Heart right ventricle (tissue), 16 donors: ENCODE results near the gene RHOJ. TPM values are rescaled to one million over a fixed set of nuclear protein-coding genes. Genes with fewer than 3 reads are reported as not detected.

ENCODE experiments used
- ATAC-seq, 8 donors: fragments of 200-7000 bp; cut with Tn5 transposase; one replicate each; pipeline ENCODE4 v1.9.1; 2020; ENCODE audit warnings: mild to moderate bottlenecking in 8 of 8, moderate library complexity in 8 of 8, moderate number of reproducible peaks in 1 of 8
- DNase-seq, 2 donors: peaks; one replicate each; pipeline ENCODE4 v3.0.0-alpha.2; 2020
- H3K27ac ChIP-seq, 10 donors: fragments of 200-600 bp; sonication (generic) in 2 of 10; one replicate each; pipeline versions ENCODE4 v1.5.0 to v1.8.0; 2020 to 2022; ENCODE audit warnings: mild to moderate bottlenecking in 3 of 10
- H3K27me3 ChIP-seq, 7 donors: fragments of 200-600 bp; one replicate each; pipeline ENCODE4 v1.8.0; 2021 to 2022; ENCODE audit warnings: mild to moderate bottlenecking in 2 of 7
- H3K36me3 ChIP-seq, 9 donors: fragments of 200-600 bp; sonication (generic) in 1 of 9; one replicate each; pipeline versions ENCODE4 v1.5.0 to v1.8.0; 2020 to 2022; ENCODE audit warnings: mild to moderate bottlenecking in 2 of 9
- H3K4me1 ChIP-seq, 9 donors: fragments of 200-600 bp; sonication (generic) in 1 of 9; one replicate each; pipeline versions ENCODE4 v1.5.0 to v1.8.0; 2020 to 2022; ENCODE audit warnings: mild to moderate bottlenecking in 4 of 9
- H3K4me3 ChIP-seq, 10 donors: fragments of 200-600 bp; sonication (generic) in 2 of 10; one replicate each; pipeline versions ENCODE4 v1.5.0 to v1.8.0; 2020 to 2022; ENCODE audit warnings: mild to moderate bottlenecking in 7 of 10, moderate library complexity in 2 of 10
- H3K9me3 ChIP-seq, 11 donors: fragments of 200-600 bp in 10 of 11; sonication (generic) in 2 of 11; one replicate each; pipeline versions ENCODE4 v1.5.0 to v1.8.0; 2013 to 2022; ENCODE audit warnings: mild to moderate bottlenecking in 2 of 11, control low read depth in 1 of 11, moderate library complexity in 1 of 11
- CTCF ChIP-seq, 9 donors: fragments of 200-600 bp; sonication (generic) in 2 of 9; IDR thresholded peaks; one replicate each; pipeline versions ENCODE4 v1.5.0 to v1.8.0; 2021 to 2022; ENCODE audit warnings: antibody characterized with exemption in 9 of 9, mild to moderate bottlenecking in 5 of 9, moderate library complexity in 1 of 9
- WGBS, 2 donors: extraction: QIAGEN DNeasy Blood & Tissue Kit; methylation state at CpG; one replicate each; pipeline ENCODE4 v1.1.7; 2013; ENCODE audit warnings: inconsistent platforms in 1 of 2; 5-methylcytosine and 5-hydroxymethylcytosine counted together
- intact Hi-C, 10 donors: fragments of 100-400 bp; cut with DNase I; formaldehyde crosslinking; loops; one replicate each; pipeline versions ENCODE4 v1.11.1 to v1.14.2; 2022
- polyA plus RNA-seq, 2 donors: library from polyadenylated mRNA; stranded (reverse); fragments of 200-250 nt; gene quantifications; one replicate each; pipeline ENCODE4 v1.2.3, GENCODE V29; 2013
- total RNA-seq, 10 donors: library from RNA; stranded (reverse); fragmentation: NEBNext Ultra II Directional in 3 of 10; extraction: Animal tissue kit (Norgen Biotek cat#: 25700) in 3 of 10; gene quantifications; one replicate each; pipeline versions ENCODE4 v1.2.1 to v1.2.4, GENCODE V29; 2021 to 2023
- donor health status: Arrhythmogenic right ventricular cardiomyopathy.
- donor health status: ischemic (EF 13 %, LVEDD 7.1; RV severe dilation, severe dysfunction).
- donor health status: healthy with polysubstance abuse.
- donor health status: DM: no; HTN: yes; CAD: no.
- donor health status: DM: no; HTN: no; CAD: no.
- donor health status: ischemic (EF 25% LVEDD 6.9; RV normal size, moderate dysfunction).
- donor health status: ischemic (EF 25% LVEDD 5.7; RV mildly dilated, moderate dysfunction).
- donor health status: healthy.
- donor health status: DM: yes; HTN: yes; CAD: no.
- donor health status: Ischemic cardiomyopathy.
- donor health status: ischemic (EF 35%, LVEDD 5.7; RV mildly dilated, moderate dysfunction).
- donor health status: nonischemic (EF 11% LVEDD 7.7; RV severe dilation, severe dysfunction).
- donor health status: DM: yes; HTN: yes; CAD: no.
- donor health status: PGD.
- donor health status: ischemic (EF 29% LVEDD 5.4; RV normal size, mild dysfunction).
- donor health status: nonischemic (EF 23%, LVEDD 6.1; RV moderate dilation, normal function).

The RHOJ gene
- total and polyA plus RNA-seq, 12 donors: 7.5 to 19.8 (median 12.2) TPM

- no peaks in the 10 kb centered on the region for H3K27me3 ChIP-seq
- no peak for TF ChIP-seq CTCF (IDR thresholded peaks at IDR 0.05)
- H3K36me3 ChIP-seq: peaks cover 0 to 80% (median 6%) of the 10 kb centered on the region in 9 donors
- ATAC-seq (peak in 3 of 8 donors; percentile 12 to 58 (median 31)), DNase-seq (no peak)
- no peak overlapping the region for H3K4me3 ChIP-seq
- peaks cover 0 to 7% (median 0%) of the 10 kb centered on the region in 9 donors for H3K4me1 ChIP-seq
- H3K9me3 ChIP-seq: no peaks in the 10 kb centered on the region
- intact Hi-C loops: no loop called here
- peak overlapping the region in 3 of 10 donors; percentile 13 to 38 (median 28) for H3K27ac ChIP-seq
- 65 to 68% methylated on average over 8 of the region's 8 CpGs for WGBS, 2 donors
Measured at GRCh38 chr14:63282997-63283883, 79.0 kb downstream of the RHOJ start.

- 76 to 80% methylated on average over 7 of the region's 7 CpGs for WGBS, 2 donors
- Histone ChIP-seq H3K36me3 (peaks cover 0 to 86% (median 6%) of the 10 kb centered on the region in 9 donors), H3K27ac (peak overlapping the region in 1 of 10 donors; percentile 38), H3K9me3 (no peaks in the 10 kb centered on the region), H3K4me1 (peaks cover 0 to 7% (median 0%) of the 10 kb centered on the region in 9 donors), H3K4me3 (no peak overlapping the region), H3K27me3 (no peaks in the 10 kb centered on the region)
- intact Hi-C loops: no loop called here
- DNase-seq (no peak), ATAC-seq (no peak)
- TF ChIP-seq CTCF (IDR thresholded peaks at IDR 0.05): no peak
Measured at GRCh38 chr14:63283884-63284248, 79.6 kb downstream of the RHOJ start.

GRCh38 chr14:63286071-63286470 is 81.8 kb downstream of the RHOJ start:
- 85 to 92% methylated on average over 2 of the region's 2 CpGs for WGBS, 2 donors
- Histone ChIP-seq H3K27me3 (no peaks in the 10 kb centered on the region), H3K36me3 (peaks cover 0 to 94% (median 6%) of the 10 kb centered on the region in 9 donors), H3K4me1 (peaks cover 0 to 7% (median 0%) of the 10 kb centered on the region in 9 donors), H3K9me3 (no peaks in the 10 kb centered on the region), H3K4me3 (no peak overlapping the region), H3K27ac (no peak overlapping the region)
- TF ChIP-seq CTCF (IDR thresholded peaks at IDR 0.05): no peak
- ATAC-seq (no peak), DNase-seq (no peak)
- intact Hi-C loops: no loop called here

- intact Hi-C loops: no loop called here
- H3K27ac ChIP-seq: no peak overlapping the region
- H3K36me3 ChIP-seq: peaks cover 0 to 97% (median 15%) of the 10 kb centered on the region in 9 donors
- no peak for DNase-seq
- no peak for TF ChIP-seq CTCF (IDR thresholded peaks at IDR 0.05)
- H3K4me1 ChIP-seq: peaks cover 0 to 7% (median 0%) of the 10 kb centered on the region in 9 donors
- H3K4me3 ChIP-seq: no peak overlapping the region
- no peaks in the 10 kb centered on the region for H3K27me3 ChIP-seq
- 73 to 81% methylated on average over 6 of the region's 6 CpGs for WGBS, 2 donors
- no peaks in the 10 kb centered on the region for H3K9me3 ChIP-seq
- ATAC-seq: peak in 2 of 8 donors; percentile 57 to 68
Measured at GRCh38 chr14:63287666-63288483, 83.6 kb downstream of the RHOJ start.
